Astrocyte of the cerebellum (primary cell): ENCODE data around the gene CEP295NL.
"Not testable (repeated sequence)": the region's sequence is repeated elsewhere in the genome, so short reads cannot be mapped to it uniquely, and the experiment has no call there.

Experiments
- DNase-seq: peaks from one replicate; pipeline ENCODE4 v3.0.0-alpha.2; 2011; ENCODE audit warnings: low read depth
- H3K4me3 ChIP-seq: 2 replicates; pipeline ENCODE4 v1.5.1; 2011; ENCODE audit warnings: mild to moderate bottlenecking, low read depth, low read length, moderate library complexity
- in situ Hi-C: cut with HindIII; loops from 2 replicates; pipeline ENCODE4 v1.10.0; 2017; ENCODE audit warnings: low sequenced_read_pairs
- TF ChIP-seq, protein P1 (sequence below): IDR thresholded peaks from 2 replicates; pipeline ENCODE4 v1.5.1; 2012; ENCODE audit warnings: low read length, low read depth, moderate library complexity, mild to moderate bottlenecking; ENCODE audit errors: missing control alignments

CEP295NL gene

DNA sequence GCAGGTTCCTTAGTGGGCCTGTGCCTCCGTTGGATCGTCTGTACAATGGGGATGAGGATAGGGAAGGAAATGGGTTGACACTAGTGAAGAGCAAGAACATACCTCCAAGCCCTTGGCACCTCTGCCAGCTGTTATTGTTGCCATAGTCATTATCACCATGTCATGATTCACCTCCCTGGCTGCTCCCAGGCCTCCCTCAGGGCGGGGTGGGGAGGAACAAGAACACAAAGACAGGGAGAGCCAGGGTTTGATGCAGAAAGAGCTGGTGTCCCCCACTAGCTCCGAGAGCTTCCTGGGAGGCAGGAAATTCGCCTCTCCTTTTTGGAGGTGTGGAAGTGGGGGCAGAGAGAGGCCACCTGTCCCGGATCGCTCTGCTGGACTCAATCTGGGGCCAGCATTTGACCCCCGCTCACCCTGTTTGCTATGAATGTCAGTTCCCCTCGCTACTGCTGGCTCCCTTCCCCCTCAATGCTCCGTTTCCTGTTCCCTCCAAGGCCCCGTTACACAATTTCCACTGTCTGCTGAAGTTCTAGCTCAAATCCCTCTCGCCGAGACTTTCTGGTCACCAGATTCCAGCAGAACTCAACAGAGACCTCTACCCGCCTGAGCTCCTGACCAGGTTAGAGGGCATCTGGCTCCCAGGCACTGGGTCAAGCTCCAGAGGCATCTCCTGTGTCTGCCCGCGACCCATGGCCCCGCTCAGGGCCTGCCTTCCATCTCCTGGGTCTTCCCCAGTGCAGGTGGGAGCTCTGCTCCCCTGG, 13.1 kb upstream of the CEP295NL start:
- no peak for DNase-seq
- H3K4me3 ChIP-seq: no peak overlapping the region
- in situ Hi-C loops: no loop called here
- TF ChIP-seq, protein P1, sequence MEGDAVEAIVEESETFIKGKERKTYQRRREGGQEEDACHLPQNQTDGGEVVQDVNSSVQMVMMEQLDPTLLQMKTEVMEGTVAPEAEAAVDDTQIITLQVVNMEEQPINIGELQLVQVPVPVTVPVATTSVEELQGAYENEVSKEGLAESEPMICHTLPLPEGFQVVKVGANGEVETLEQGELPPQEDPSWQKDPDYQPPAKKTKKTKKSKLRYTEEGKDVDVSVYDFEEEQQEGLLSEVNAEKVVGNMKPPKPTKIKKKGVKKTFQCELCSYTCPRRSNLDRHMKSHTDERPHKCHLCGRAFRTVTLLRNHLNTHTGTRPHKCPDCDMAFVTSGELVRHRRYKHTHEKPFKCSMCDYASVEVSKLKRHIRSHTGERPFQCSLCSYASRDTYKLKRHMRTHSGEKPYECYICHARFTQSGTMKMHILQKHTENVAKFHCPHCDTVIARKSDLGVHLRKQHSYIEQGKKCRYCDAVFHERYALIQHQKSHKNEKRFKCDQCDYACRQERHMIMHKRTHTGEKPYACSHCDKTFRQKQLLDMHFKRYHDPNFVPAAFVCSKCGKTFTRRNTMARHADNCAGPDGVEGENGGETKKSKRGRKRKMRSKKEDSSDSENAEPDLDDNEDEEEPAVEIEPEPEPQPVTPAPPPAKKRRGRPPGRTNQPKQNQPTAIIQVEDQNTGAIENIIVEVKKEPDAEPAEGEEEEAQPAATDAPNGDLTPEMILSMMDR: no peak

DNA sequence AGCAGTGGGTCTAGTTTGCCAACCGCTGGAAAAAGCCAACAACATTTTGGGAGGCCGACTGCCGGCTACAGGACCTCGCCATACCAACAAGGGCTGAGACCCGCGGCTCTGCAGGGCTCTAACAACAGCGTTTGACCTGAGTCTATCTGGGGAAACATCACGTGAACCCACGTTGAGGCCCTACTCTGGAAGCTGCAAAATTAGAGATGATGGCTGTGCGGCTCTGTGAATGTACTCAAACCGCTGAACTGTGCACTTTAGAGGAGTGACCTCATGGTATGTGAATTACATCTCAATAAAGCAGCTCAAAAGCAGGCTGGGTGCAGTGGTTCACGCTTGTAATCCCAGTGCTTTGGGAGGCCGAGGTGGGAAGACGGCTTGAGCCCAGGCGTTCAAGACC, 10.1 kb upstream of the CEP295NL start:
- in situ Hi-C loops: no loop called here
- H3K4me3 ChIP-seq: no peak overlapping the region
- TF ChIP-seq, protein P1: no peak
- DNase-seq: no peak

DNA sequence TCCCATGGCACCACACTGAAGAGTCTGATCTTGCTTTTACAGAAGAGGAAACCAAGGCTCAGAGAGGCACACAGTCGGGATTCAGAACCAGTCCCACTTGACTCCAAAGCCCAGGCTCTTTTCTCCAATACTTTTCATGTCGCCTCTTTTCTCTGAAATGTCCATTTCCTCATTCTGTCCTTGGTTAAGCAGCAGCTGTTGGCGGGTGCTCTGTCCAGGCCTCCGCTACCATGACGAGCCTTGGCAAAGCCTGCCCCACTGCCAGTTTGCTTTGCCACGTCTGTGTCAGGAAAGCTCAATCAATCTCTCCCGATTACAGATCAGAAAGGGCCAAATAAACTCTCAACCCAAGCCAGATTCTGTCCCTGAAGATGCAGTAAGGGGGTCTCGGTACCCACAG, 9.1 kb upstream of the CEP295NL start:
- H3K4me3 ChIP-seq: no peak overlapping the region
- in situ Hi-C loops: no loop called here
- TF ChIP-seq, protein P1: no peak
- DNase-seq: no peak

DNA sequence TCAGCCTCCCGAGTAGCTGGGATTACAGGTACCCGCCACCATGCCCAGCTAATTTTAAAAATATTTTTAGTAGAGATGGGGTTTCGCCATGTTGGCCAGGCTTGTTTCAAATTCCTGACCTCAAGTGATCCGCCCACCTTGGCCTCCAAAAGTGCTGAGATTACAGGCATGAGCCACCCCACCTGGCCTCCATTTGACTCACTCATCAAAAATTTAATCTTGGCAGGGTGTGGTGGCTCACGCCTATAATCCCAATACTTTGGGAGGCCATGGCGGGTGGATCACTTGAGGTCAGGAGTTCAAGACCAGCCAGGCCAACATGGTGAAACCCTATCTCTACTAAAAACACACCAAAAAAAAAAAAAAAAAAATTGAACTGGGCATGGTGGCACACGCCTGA, 8.5 kb upstream of the CEP295NL start:
- in situ Hi-C loops, DNase-seq, H3K4me3 ChIP-seq: not testable (repeated sequence)

DNA sequence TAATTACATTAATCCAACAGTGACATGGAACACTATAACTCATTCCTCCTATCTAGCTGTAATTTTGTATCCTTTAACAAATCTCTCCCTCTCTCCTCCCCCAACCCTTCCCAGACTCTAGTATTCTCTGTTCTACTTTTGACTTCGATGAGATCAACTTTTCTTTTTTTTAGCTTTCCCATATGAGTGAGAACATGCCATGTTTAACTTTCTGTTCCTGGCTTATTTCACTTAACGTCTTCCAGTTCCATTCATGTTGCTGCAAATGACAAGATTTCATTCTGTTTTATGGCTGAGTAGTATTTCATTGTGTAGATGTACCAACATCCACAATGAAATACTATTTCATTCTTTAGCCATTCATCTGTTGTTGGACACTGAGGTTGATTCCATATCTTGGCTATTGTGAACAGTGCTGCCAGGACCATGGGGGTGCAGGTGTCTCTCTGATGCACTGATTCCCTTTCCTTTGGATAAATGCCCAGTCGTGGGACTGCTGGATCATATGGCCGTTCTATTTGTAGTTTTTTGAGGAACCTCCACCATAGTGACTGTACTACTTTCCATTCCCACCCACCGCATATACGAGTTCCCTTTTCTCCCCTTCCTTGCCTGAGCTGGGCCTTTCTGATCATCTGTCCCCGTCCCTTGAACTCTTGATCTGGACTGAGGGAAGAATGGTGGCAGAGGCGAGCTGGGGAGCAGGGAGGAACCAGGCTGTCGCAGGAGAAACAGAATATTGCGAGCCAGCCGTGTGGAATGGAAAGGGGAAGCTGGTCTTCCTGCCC, 7.7 kb upstream of the CEP295NL start:
- in situ Hi-C loops: no loop called here
- H3K4me3 ChIP-seq: no peak overlapping the region
- TF ChIP-seq, protein P1: no peak
- no peak for DNase-seq

DNA sequence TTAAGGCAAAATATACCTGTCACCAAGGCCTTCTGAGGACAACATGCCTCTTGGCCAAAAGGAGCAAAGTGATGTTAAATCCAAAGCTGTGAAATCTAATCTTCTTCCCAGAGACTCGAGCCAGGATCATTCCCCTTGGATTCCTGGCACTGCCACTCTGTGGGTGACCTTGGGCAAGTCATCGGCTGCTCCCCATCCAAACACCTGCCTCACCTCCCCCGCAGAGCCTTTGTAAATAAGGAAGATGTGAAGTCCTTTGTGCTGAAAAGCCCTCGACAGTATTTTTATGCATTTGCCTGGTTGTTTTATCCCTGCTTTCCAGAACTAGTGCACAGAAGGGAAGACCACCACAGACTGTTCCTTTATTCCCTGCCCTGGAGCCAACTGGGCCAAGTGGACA, 5.4 kb upstream of the CEP295NL start:
- no peak for DNase-seq
- in situ Hi-C loops: no loop called here
- TF ChIP-seq, protein P1: no peak
- H3K4me3 ChIP-seq: no peak overlapping the region

DNA sequence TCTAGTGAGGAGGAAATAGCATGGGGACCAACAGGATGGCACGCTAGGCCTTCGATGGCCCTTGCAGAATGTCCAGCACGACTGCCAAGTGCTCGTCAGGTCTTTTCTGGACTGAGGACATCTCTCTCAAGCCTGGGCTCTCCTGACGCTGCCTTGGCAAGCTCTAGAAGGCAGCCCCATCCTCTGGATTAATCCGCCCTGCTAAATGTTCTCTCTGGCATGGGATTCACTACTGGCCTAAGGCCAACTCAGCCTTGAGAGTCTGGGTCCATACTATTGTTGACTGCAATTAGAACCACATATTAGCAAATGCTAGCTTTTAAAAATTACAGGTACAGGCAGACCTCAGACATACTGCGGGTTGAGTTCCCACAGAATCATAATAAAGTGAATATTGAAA, 2.5 kb upstream of the CEP295NL start:
- in situ Hi-C loops: no loop called here
- DNase-seq: no peak
- TF ChIP-seq, protein P1: no peak
- no peak overlapping the region for H3K4me3 ChIP-seq
